ENCODE data around the gene UVSSA. TPM values are rescaled to one million over a fixed set of nuclear protein-coding genes. Genes with fewer than 3 reads are reported as not detected.

Gene UVSSA
- polyA plus RNA-seq, 1 donor from 2014 or later, result 13.3 TPM

- no peak overlapping the region for H3K9ac ChIP-seq (ENCODE audit: low read length)
- H3K27me3 ChIP-seq (ENCODE audit: insufficient read depth, low read depth, low read length), result no peaks in the 10 kb centered on the region
- H3K27ac ChIP-seq (ENCODE audit: low read length), result no peak overlapping the region
- H3K36me3 ChIP-seq (ENCODE audit: insufficient read depth, low read length), result no peaks in the 10 kb centered on the region
- TF ChIP-seq SMC3 (conservative IDR thresholded peaks at IDR 0.05; ENCODE audit: poor library complexity) (no peak), EZH2 (IDR thresholded peaks at IDR 0.05; ENCODE audit: borderline replicate concordance, insufficient read depth, low read length, poor library complexity, severe bottlenecking) (no peak), POLR2AphosphoS5 (IDR thresholded peaks at IDR 0.05) (no peak), EP300 (conservative IDR thresholded peaks at IDR 0.05; ENCODE audit: poor library complexity, severe bottlenecking) (no peak)
- H2AFZ ChIP-seq (ENCODE audit: low read depth, low read length), result no peak overlapping the region
- no peak overlapping the region for H3K4me2 ChIP-seq (ENCODE audit: low read length)
- no peaks in the 10 kb centered on the region for H3K9me2 ChIP-seq (ENCODE audit: insufficient read depth, low read length)
- no peak overlapping the region for H3K4me3 ChIP-seq (ENCODE audit: low read length)
- H3K9me3 ChIP-seq (ENCODE audit: low read length), result no peaks in the 10 kb centered on the region
- no peaks in the 10 kb centered on the region for H3K79me2 ChIP-seq (replicated peaks; ENCODE audit: insufficient read depth, low read length)
- H3F3A ChIP-seq (ENCODE audit: insufficient read depth, low read length, poor library complexity, severe bottlenecking), result no peaks in the 10 kb centered on the region
- H4K20me1 ChIP-seq (ENCODE audit: insufficient read depth), result no peaks in the 10 kb centered on the region
Observed at GRCh38 chr4:1364748-1365147, 17.7 kb downstream of the UVSSA start.

GRCh38 chr4:1365271-1366178 lies 18.5 kb downstream of the UVSSA start:
- Histone ChIP-seq H3K9me2 (ENCODE audit: insufficient read depth, low read length) (no peaks in the 10 kb centered on the region), H2AFZ (ENCODE audit: low read depth, low read length) (no peak overlapping the region), H3K4me2 (ENCODE audit: low read length) (no peak overlapping the region), H3K4me3 (ENCODE audit: low read length) (no peak overlapping the region), H3F3A (ENCODE audit: insufficient read depth, low read length, poor library complexity, severe bottlenecking) (no peaks in the 10 kb centered on the region), H3K36me3 (ENCODE audit: insufficient read depth, low read length) (no peaks in the 10 kb centered on the region), H3K9ac (ENCODE audit: low read length) (no peak overlapping the region), H3K27ac (ENCODE audit: low read length) (no peak overlapping the region), H3K79me2 (replicated peaks; ENCODE audit: insufficient read depth, low read length) (no peaks in the 10 kb centered on the region), H4K20me1 (ENCODE audit: insufficient read depth) (no peaks in the 10 kb centered on the region), H3K9me3 (ENCODE audit: low read length) (no peaks in the 10 kb centered on the region), H3K27me3 (ENCODE audit: insufficient read depth, low read depth, low read length) (no peaks in the 10 kb centered on the region)
- no peak for TF ChIP-seq MXI1 (conservative IDR thresholded peaks at IDR 0.05; ENCODE audit: poor library complexity, severe bottlenecking)
- TF ChIP-seq SMC3 (conservative IDR thresholded peaks at IDR 0.05; ENCODE audit: poor library complexity), result no peak
- no peak for TF ChIP-seq EZH2 (IDR thresholded peaks at IDR 0.05; ENCODE audit: borderline replicate concordance, insufficient read depth, low read length, poor library complexity, severe bottlenecking)
- no peak for TF ChIP-seq CTCF (IDR thresholded peaks at IDR 0.05; ENCODE audit: poor library complexity, severe bottlenecking)
- no peak for TF ChIP-seq RAD21 (conservative IDR thresholded peaks at IDR 0.05)
- no peak for TF ChIP-seq POLR2AphosphoS5 (IDR thresholded peaks at IDR 0.05)

- Histone ChIP-seq H3K79me2 (replicated peaks; ENCODE audit: insufficient read depth, low read length) (no peaks in the 10 kb centered on the region), H3K4me3 (ENCODE audit: low read length) (no peak overlapping the region), H3K9ac (ENCODE audit: low read length) (no peak overlapping the region), H4K20me1 (ENCODE audit: insufficient read depth) (no peaks in the 10 kb centered on the region), H3K4me2 (ENCODE audit: low read length) (no peak overlapping the region), H3F3A (ENCODE audit: insufficient read depth, low read length, poor library complexity, severe bottlenecking) (no peaks in the 10 kb centered on the region), H3K36me3 (ENCODE audit: insufficient read depth, low read length) (no peaks in the 10 kb centered on the region), H3K9me2 (ENCODE audit: insufficient read depth, low read length) (no peaks in the 10 kb centered on the region), H3K27ac (ENCODE audit: low read length) (no peak overlapping the region), H2AFZ (ENCODE audit: low read depth, low read length) (no peak overlapping the region), H3K27me3 (ENCODE audit: insufficient read depth, low read depth, low read length) (no peaks in the 10 kb centered on the region), H3K9me3 (ENCODE audit: low read length) (no peaks in the 10 kb centered on the region)
- TF ChIP-seq SMC3 (conservative IDR thresholded peaks at IDR 0.05; ENCODE audit: poor library complexity) (no peak), POLR2AphosphoS5 (IDR thresholded peaks at IDR 0.05) (no peak), RAD21 (conservative IDR thresholded peaks at IDR 0.05) (no peak), EP300 (conservative IDR thresholded peaks at IDR 0.05; ENCODE audit: poor library complexity, severe bottlenecking) (no peak), CTCF (IDR thresholded peaks at IDR 0.05; ENCODE audit: poor library complexity, severe bottlenecking) (no peak), EZH2 (IDR thresholded peaks at IDR 0.05; ENCODE audit: borderline replicate concordance, insufficient read depth, low read length, poor library complexity, severe bottlenecking) (no peak)
Observed at GRCh38 chr4:1366371-1367229, 19.6 kb downstream of the UVSSA start.

Data from neural cell (in vitro differentiated cells).